HEK293 (cell line): ENCODE measurements around the gene PRR19.

Experiments used
- CTCF ChIA-PET: fragments of 350-600 bp; formaldehyde crosslinking; extraction: SDS; loops from one replicate; lab custom pipeline; 2021; ENCODE audit warnings: antibody characterized with exemption; lab: Yijun Ruan, JAX
- POLR2A ChIA-PET: fragments of 300-600 bp; formaldehyde crosslinking; extraction: SDS; loops from one replicate; lab custom pipeline; 2020; ENCODE audit warnings: antibody characterized with exemption, inconsistent platforms; lab: Yijun Ruan, JAX
- H3K27ac ChIP-seq: fragments of 200-500 bp; sonication (Bioruptor generic); 2 replicates; pipeline ENCODE4 v1.5.1; 2014; ENCODE audit warnings: low read depth, low read length, control low read depth, inconsistent platforms; ENCODE audit errors: extremely low read depth
- H3K36me3 ChIP-seq, 2 experiments: fragments of 200-500 bp in 1 of 2; sonication (Bioruptor generic) in 1 of 2; 1 replicate in 1 of 2; 2 replicates in 1 of 2; pipeline ENCODE4 v1.5.1; 2014 to 2017; ENCODE audit warnings: inconsistent platforms in 2 of 2, low read length in 2 of 2; ENCODE audit not compliant: control insufficient read depth in 2 of 2, insufficient read depth in 1 of 2
- H3K4me1 ChIP-seq: fragments of 200-500 bp; sonication (Bioruptor generic); 2 replicates; pipeline ENCODE4 v1.5.1; 2014; ENCODE audit warnings: mild to moderate bottlenecking, low read length, inconsistent platforms; ENCODE audit not compliant: control insufficient read depth, insufficient read depth
- H3K4me3 ChIP-seq: 2 replicates; pipeline ENCODE4 v1.5.1; 2011; ENCODE audit warnings: low read depth, mild to moderate bottlenecking, control low read depth, low read length, moderate library complexity
- H3K9me3 ChIP-seq: fragments of 200-500 bp; sonication (Bioruptor generic); 2 replicates; pipeline ENCODE4 v1.5.1; 2014; ENCODE audit warnings: low read depth, low read length, inconsistent platforms; ENCODE audit not compliant: control insufficient read depth, insufficient read depth
- EGR2 ChIP-seq: fragments of 450-650 bp; formaldehyde crosslinking; IDR thresholded peaks from 2 replicates; pipeline ENCODE4 v1.5.1; 2016; ENCODE audit warnings: low read depth, missing biosample characterization, missing genetic modification characterization
- FEZF1 ChIP-seq: fragments of 450-650 bp; formaldehyde crosslinking; IDR thresholded peaks from 2 replicates; pipeline ENCODE4 v1.5.1; 2016; ENCODE audit warnings: missing biosample characterization, missing genetic modification characterization
- KLF1 ChIP-seq: fragments of 450-650 bp; formaldehyde crosslinking; IDR thresholded peaks from 2 replicates; pipeline ENCODE4 v1.5.1; 2016; ENCODE audit warnings: missing biosample characterization, missing genetic modification characterization
- KLF7 ChIP-seq: fragments of 450-650 bp; formaldehyde crosslinking; IDR thresholded peaks from 2 replicates; pipeline ENCODE4 v1.5.1; 2016; ENCODE audit warnings: missing biosample characterization, missing genetic modification characterization, borderline replicate concordance
- KLF8 ChIP-seq: fragments of 450-650 bp; formaldehyde crosslinking; IDR thresholded peaks from 2 replicates; pipeline ENCODE4 v1.5.1; 2016; ENCODE audit warnings: missing biosample characterization, missing genetic modification characterization
- SALL2 ChIP-seq: fragments of 450-650 bp; formaldehyde crosslinking; IDR thresholded peaks from 2 replicates; pipeline ENCODE4 v1.5.0; 2017; ENCODE audit warnings: missing biosample characterization, mild to moderate bottlenecking, missing genetic modification characterization, borderline replicate concordance
- YY2 ChIP-seq: fragments of 450-650 bp; formaldehyde crosslinking; IDR thresholded peaks from 2 replicates; pipeline ENCODE4 v1.5.1; 2016; ENCODE audit warnings: missing biosample characterization, missing genetic modification characterization
- ZBTB1 ChIP-seq: fragments of 450-650 bp; formaldehyde crosslinking; IDR thresholded peaks from 2 replicates; pipeline ENCODE4 v1.5.1; 2016; ENCODE audit warnings: missing biosample characterization, missing genetic modification characterization
- ZBTB8A ChIP-seq: fragments of 450-650 bp; formaldehyde crosslinking; IDR thresholded peaks from 2 replicates; pipeline ENCODE4 v1.5.1; 2016; ENCODE audit warnings: missing biosample characterization, missing genetic modification characterization
- ZEB2 ChIP-seq: fragments of 450-650 bp; formaldehyde crosslinking; IDR thresholded peaks from 2 replicates; pipeline ENCODE4 v1.5.1; 2016; ENCODE audit warnings: missing biosample characterization, missing genetic modification characterization
- ZNF114 ChIP-seq: fragments of 450-650 bp; formaldehyde crosslinking; IDR thresholded peaks from 2 replicates; pipeline ENCODE4 v1.5.0; 2017; ENCODE audit warnings: missing biosample characterization, missing genetic modification characterization
- ZNF155 ChIP-seq: fragments of 450-650 bp; formaldehyde crosslinking; IDR thresholded peaks from 2 replicates; pipeline ENCODE4 v1.5.1; 2016; ENCODE audit warnings: missing biosample characterization, missing genetic modification characterization
- ZNF2 ChIP-seq: fragments of 450-650 bp; formaldehyde crosslinking; IDR thresholded peaks from 2 replicates; pipeline ENCODE4 v1.5.1; 2016; ENCODE audit warnings: missing biosample characterization, missing genetic modification characterization
- ZNF202 ChIP-seq: fragments of 450-650 bp; formaldehyde crosslinking; IDR thresholded peaks from 2 replicates; pipeline ENCODE4 v1.5.1; 2016; ENCODE audit warnings: missing biosample characterization, missing genetic modification characterization, borderline replicate concordance
- ZNF211 ChIP-seq: fragments of 450-650 bp; formaldehyde crosslinking; IDR thresholded peaks from 2 replicates; pipeline ENCODE4 v1.5.1; 2016; ENCODE audit warnings: low read depth, missing biosample characterization, missing genetic modification characterization
- ZNF214 ChIP-seq: fragments of 450-650 bp; formaldehyde crosslinking; IDR thresholded peaks from 2 replicates; pipeline ENCODE4 v1.5.1; 2017; ENCODE audit warnings: missing biosample characterization, mild to moderate bottlenecking, missing genetic modification characterization, borderline replicate concordance
- ZNF221 ChIP-seq: fragments of 450-650 bp; formaldehyde crosslinking; IDR thresholded peaks from 2 replicates; pipeline ENCODE4 v1.5.1; 2017; ENCODE audit warnings: missing biosample characterization, missing genetic modification characterization, borderline replicate concordance
- ZNF239 ChIP-seq: fragments of 450-650 bp; formaldehyde crosslinking; IDR thresholded peaks from 2 replicates; pipeline ENCODE4 v1.5.1; 2016; ENCODE audit warnings: missing biosample characterization, missing genetic modification characterization
- ZNF248 ChIP-seq: fragments of 450-650 bp; formaldehyde crosslinking; IDR thresholded peaks from 2 replicates; pipeline ENCODE4 v1.5.1; 2017; ENCODE audit warnings: missing biosample characterization, missing genetic modification characterization
- ZNF266 ChIP-seq: fragments of 450-650 bp; formaldehyde crosslinking; IDR thresholded peaks from 2 replicates; pipeline ENCODE4 v1.5.1; 2016; ENCODE audit warnings: missing biosample characterization, missing genetic modification characterization, low read depth
- ZNF324 ChIP-seq: fragments of 450-650 bp; formaldehyde crosslinking; IDR thresholded peaks from 2 replicates; pipeline ENCODE4 v1.5.1; 2016; ENCODE audit warnings: missing biosample characterization, missing genetic modification characterization
- ZNF335 ChIP-seq: fragments of 450-650 bp; formaldehyde crosslinking; conservative IDR thresholded peaks from 2 replicates; pipeline ENCODE4 v1.5.1; 2016; ENCODE audit warnings: missing biosample characterization, missing genetic modification characterization
- ZNF350 ChIP-seq: fragments of 450-650 bp; formaldehyde crosslinking; IDR thresholded peaks from 2 replicates; pipeline ENCODE4 v1.5.0; 2017; ENCODE audit warnings: missing biosample characterization, mild to moderate bottlenecking, missing genetic modification characterization
- ZNF48 ChIP-seq: fragments of 450-650 bp; formaldehyde crosslinking; IDR thresholded peaks from 2 replicates; pipeline ENCODE4 v1.5.1; 2016; ENCODE audit warnings: missing biosample characterization, missing genetic modification characterization
- ZNF501 ChIP-seq: fragments of 450-650 bp; formaldehyde crosslinking; IDR thresholded peaks from 2 replicates; pipeline ENCODE4 v1.5.1; 2016; ENCODE audit warnings: missing biosample characterization, missing genetic modification characterization
- ZNF561 ChIP-seq: fragments of 450-650 bp; IDR thresholded peaks from 2 replicates; pipeline ENCODE4 v1.5.1; 2018; ENCODE audit warnings: missing biosample characterization, missing genetic modification characterization, borderline replicate concordance
- ZNF658 ChIP-seq: fragments of 450-650 bp; formaldehyde crosslinking; IDR thresholded peaks from 2 replicates; pipeline ENCODE4; 2016; ENCODE audit warnings: missing biosample characterization, missing genetic modification characterization
- TF ChIP-seq, protein P1 (sequence below): fragments of 450-650 bp; formaldehyde crosslinking; IDR thresholded peaks from 2 replicates; pipeline ENCODE4 v1.5.1; 2016; ENCODE audit warnings: missing biosample characterization, missing genetic modification characterization
- TF ChIP-seq, protein P2 (sequence below): fragments of 450-650 bp; formaldehyde crosslinking; IDR thresholded peaks from 2 replicates; pipeline ENCODE4 v1.5.1; 2017; ENCODE audit warnings: missing biosample characterization, missing genetic modification characterization
- TF ChIP-seq, protein P3 (sequence below): fragments of 450-650 bp; formaldehyde crosslinking; IDR thresholded peaks from 2 replicates; pipeline ENCODE4 v1.5.1; 2017; ENCODE audit warnings: missing biosample characterization, missing genetic modification characterization
- TF ChIP-seq, protein P4 (sequence below): fragments of 450-650 bp; formaldehyde crosslinking; IDR thresholded peaks from 2 replicates; pipeline ENCODE4 v1.5.1; 2016; ENCODE audit warnings: missing biosample characterization, missing genetic modification characterization, borderline replicate concordance

PRR19 gene

DNA sequence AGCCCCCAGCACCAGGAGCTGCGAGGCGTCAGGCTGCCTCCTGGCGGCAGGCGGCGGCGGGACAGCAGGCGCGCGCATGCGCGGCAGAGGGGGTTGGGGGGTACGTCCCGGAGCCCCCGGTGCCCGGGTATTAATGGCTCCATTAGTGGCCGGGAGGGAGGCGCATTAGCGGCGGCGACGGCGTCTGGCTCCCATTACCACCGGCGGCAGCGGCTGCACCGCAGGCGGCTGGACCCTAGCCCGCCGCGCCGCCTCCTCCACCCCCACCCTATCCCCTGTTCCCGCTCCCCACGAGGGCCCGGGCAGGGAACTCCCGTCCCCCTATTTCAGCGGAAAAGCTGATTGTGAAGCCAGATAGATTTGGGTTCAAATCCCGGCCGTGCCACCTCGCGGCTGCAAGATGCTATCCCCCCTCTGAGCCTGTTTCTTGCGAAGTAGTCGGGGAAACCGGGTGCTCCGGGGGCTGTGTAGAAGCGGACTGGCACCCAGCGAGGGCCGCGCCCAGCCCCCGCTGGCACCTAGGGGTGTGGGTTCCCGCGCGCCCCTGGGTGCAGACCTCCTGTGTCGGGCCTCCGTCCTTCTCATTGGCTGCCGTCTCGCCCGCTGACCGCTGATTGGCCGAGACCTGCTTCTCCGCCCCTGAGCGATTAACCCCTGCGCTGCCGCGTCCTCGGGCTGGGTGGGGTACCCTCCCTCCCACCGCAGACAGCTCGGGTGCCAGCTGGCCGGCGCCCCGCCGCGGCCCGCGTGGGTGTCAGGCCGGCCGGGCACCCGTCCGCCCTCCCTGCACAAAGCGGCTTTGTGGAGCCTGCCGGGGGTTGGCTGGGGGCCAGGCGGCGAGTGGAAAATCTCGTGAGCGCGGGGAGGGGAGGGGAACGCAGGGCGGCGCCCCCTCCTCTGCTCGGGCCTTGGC, 21.8 kb upstream of the PRR19 start:
- H3K27ac ChIP-seq, result peak overlapping the region; percentile 92
- peaks cover 0 to 9% of the 10 kb centered on the region in 2 experiments; a peak in 2 of 3 replicates for H3K36me3 ChIP-seq
- peak overlapping the region; percentile 55 for H3K4me3 ChIP-seq
- peaks cover 44% of the 10 kb centered on the region for H3K4me1 ChIP-seq
- H3K9me3 ChIP-seq, result no peaks in the 10 kb centered on the region
- ChIA-PET CTCF (interaction anchor here (0.6 to 7.5 kb wide), 40 partner anchors 8 to 186 kb away, joined by 3 to 276 read pairs (median 4); partner anchors contain the start of genes CIC, GSK3A, POU2F2 and ZNF526), POLR2A (interaction anchor here (0.6 to 12.3 kb wide), 14 partner anchors 8 to 75 kb away, joined by 3 to 242 read pairs (median 5); partner anchors contain the start of genes CIC, ERF, GSK3A and PAFAH1B3)
- TF ChIP-seq ZNF202 (tag by site-specific recombination), result no peak
- TF ChIP-seq KLF1, result peak; percentile 99
- peak; percentile 100 for TF ChIP-seq KLF8 (tag by site-specific recombination)
- no peak for TF ChIP-seq EGR2 (tag by site-specific recombination)
- TF ChIP-seq, protein P1, sequence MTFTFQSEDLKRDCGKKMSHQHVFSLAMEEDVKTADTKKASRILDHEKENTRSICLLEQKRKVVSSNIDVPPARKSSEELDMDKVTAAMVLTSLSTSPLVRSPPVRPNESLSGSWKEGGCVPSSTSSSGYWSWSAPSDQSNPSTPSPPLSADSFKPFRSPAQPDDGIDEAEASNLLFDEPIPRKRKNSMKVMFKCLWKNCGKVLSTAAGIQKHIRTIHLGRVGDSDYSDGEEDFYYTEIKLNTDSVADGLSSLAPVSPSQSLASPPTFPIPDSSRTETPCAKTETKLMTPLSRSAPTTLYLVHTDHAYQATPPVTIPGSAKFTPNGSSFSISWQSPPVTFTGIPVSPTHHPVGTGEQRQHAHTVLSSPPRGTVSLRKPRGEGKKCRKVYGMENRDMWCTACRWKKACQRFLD (tag by site-specific recombination), result no peak
- TF ChIP-seq ZNF324, result peak; percentile 72
- TF ChIP-seq ZBTB1 (tag by site-specific recombination), result no peak
- peak; percentile 87 for TF ChIP-seq ZNF335
- TF ChIP-seq ZNF211 (tag by site-specific recombination), result 0 out of 2 replicates have a peak, but pooled peaks have one; percentile 24
- no peak for TF ChIP-seq ZNF221
- TF ChIP-seq YY2 (tag by site-specific recombination), result 0 out of 2 replicates have a peak, but pooled peaks have one; percentile 24
- TF ChIP-seq ZBTB8A, result peak; percentile 95
- TF ChIP-seq FEZF1 (tag by site-specific recombination), result no peak
- TF ChIP-seq ZNF214 (tag by site-specific recombination), result no peak
- peak; percentile 98 for TF ChIP-seq ZNF561
- TF ChIP-seq ZNF2 (tag by site-specific recombination), result peak; percentile 73
- TF ChIP-seq ZNF114 (tag by site-specific recombination), result no peak
- TF ChIP-seq, protein P2, sequence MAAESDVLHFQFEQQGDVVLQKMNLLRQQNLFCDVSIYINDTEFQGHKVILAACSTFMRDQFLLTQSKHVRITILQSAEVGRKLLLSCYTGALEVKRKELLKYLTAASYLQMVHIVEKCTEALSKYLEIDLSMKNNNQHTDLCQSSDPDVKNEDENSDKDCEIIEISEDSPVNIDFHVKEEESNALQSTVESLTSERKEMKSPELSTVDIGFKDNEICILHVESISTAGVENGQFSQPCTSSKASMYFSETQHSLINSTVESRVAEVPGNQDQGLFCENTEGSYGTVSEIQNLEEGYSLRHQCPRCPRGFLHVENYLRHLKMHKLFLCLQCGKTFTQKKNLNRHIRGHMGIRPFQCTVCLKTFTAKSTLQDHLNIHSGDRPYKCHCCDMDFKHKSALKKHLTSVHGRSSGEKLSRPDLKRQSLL (tag by site-specific recombination), result peak; percentile 36; the same call in 1 of the 2 replicates
- TF ChIP-seq, protein P3, sequence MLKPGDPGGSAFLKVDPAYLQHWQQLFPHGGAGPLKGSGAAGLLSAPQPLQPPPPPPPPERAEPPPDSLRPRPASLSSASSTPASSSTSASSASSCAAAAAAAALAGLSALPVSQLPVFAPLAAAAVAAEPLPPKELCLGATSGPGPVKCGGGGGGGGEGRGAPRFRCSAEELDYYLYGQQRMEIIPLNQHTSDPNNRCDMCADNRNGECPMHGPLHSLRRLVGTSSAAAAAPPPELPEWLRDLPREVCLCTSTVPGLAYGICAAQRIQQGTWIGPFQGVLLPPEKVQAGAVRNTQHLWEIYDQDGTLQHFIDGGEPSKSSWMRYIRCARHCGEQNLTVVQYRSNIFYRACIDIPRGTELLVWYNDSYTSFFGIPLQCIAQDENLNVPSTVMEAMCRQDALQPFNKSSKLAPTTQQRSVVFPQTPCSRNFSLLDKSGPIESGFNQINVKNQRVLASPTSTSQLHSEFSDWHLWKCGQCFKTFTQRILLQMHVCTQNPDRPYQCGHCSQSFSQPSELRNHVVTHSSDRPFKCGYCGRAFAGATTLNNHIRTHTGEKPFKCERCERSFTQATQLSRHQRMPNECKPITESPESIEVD (tag by site-specific recombination), result no peak
- TF ChIP-seq ZNF501, result peak; percentile 87
- peak; percentile 98 for TF ChIP-seq KLF7 (tag by site-specific recombination)
- no peak for TF ChIP-seq ZNF658 (tag by site-specific recombination)
- no peak for TF ChIP-seq ZNF248 (tag by site-specific recombination)
- TF ChIP-seq ZNF350 (tag by site-specific recombination), result no peak
- TF ChIP-seq, protein P4, sequence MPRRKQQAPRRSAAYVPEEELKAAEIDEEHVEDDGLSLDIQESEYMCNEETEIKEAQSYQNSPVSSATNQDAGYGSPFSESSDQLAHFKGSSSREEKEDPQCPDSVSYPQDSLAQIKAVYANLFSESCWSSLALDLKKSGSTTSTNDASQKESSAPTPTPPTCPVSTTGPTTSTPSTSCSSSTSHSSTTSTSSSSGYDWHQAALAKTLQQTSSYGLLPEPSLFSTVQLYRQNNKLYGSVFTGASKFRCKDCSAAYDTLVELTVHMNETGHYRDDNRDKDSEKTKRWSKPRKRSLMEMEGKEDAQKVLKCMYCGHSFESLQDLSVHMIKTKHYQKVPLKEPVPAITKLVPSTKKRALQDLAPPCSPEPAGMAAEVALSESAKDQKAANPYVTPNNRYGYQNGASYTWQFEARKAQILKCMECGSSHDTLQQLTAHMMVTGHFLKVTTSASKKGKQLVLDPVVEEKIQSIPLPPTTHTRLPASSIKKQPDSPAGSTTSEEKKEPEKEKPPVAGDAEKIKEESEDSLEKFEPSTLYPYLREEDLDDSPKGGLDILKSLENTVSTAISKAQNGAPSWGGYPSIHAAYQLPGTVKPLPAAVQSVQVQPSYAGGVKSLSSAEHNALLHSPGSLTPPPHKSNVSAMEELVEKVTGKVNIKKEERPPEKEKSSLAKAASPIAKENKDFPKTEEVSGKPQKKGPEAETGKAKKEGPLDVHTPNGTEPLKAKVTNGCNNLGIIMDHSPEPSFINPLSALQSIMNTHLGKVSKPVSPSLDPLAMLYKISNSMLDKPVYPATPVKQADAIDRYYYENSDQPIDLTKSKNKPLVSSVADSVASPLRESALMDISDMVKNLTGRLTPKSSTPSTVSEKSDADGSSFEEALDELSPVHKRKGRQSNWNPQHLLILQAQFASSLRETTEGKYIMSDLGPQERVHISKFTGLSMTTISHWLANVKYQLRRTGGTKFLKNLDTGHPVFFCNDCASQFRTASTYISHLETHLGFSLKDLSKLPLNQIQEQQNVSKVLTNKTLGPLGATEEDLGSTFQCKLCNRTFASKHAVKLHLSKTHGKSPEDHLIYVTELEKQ (tag by site-specific recombination), result peak; percentile 57; the same call in 1 of the 2 replicates
- no peak for TF ChIP-seq ZNF48 (tag by site-specific recombination)
- no peak for TF ChIP-seq ZNF266
- no peak for TF ChIP-seq ZNF155 (tag by site-specific recombination)
- no peak for TF ChIP-seq ZNF239 (tag by site-specific recombination)
- TF ChIP-seq ZEB2 (tag by site-specific recombination), result peak; percentile 97
- peak; percentile 83; the same call in 1 of the 2 replicates for TF ChIP-seq SALL2 (tag by site-specific recombination)
